Mucosa of descending colon (tissue), 3 donors: ENCODE measurements around the gene PCLAF. TPM values are rescaled to one million over a fixed set of nuclear protein-coding genes. Genes with fewer than 3 reads are reported as not detected.
"Not testable (repeated sequence)": the region's sequence is repeated elsewhere in the genome, so short reads cannot be mapped to it uniquely, and the experiment has no call there.

Experiments
- ATAC-seq: fragments of 200-7000 bp; cut with Tn5 transposase; one replicate; pipeline ENCODE4 v1.9.1; 2020; ENCODE audit warnings: mild to moderate bottlenecking, moderate library complexity
- DNase-seq, 3 donors: peaks; one replicate each; pipeline ENCODE4 v3.0.0-alpha.2; 2020
- H3K36me3 ChIP-seq: fragments of 200-600 bp; one replicate; pipeline ENCODE4 v1.8.0; 2021; ENCODE audit warnings: low read depth, mild to moderate bottlenecking
- H3K4me1 ChIP-seq: fragments of 200-600 bp; one replicate; pipeline ENCODE4 v1.8.0; 2021; ENCODE audit warnings: low read depth, mild to moderate bottlenecking
- H3K4me3 ChIP-seq: fragments of 200-600 bp; one replicate; pipeline ENCODE4 v1.8.0; 2021; ENCODE audit warnings: mild to moderate bottlenecking
- H3K9me3 ChIP-seq: fragments of 200-600 bp; one replicate; pipeline ENCODE4 v1.8.0; 2021; ENCODE audit warnings: mild to moderate bottlenecking
- intact Hi-C, 2 donors: fragments of 100-400 bp; cut with DNase I in 1 of 2; cut with micrococcal nuclease in 1 of 2; formaldehyde crosslinking; loops; one replicate each; pipeline versions ENCODE4 v1.11.0 to v1.11.1; 2022; cut with DNase I, micrococcal nuclease
- total RNA-seq, 3 donors: library from RNA; stranded (reverse); fragmentation: NEBNext Ultra II Directional in 2 of 3; extraction: Animal tissue kit (Norgen Biotek cat#: 25700) in 2 of 3; gene quantifications; one replicate each; pipeline versions ENCODE4 v1.2.1 to v1.2.4, GENCODE V29; 2021 to 2023
- TF ChIP-seq, protein P1 (sequence below): fragments of 200-600 bp; IDR thresholded peaks from one replicate; pipeline ENCODE4 v1.8.0; 2022; ENCODE audit warnings: antibody characterized with exemption, mild to moderate bottlenecking
- donor health status: DM: no; HTN: no; CAD: no; lungs with moderate emphysema.
- donor health status: DM: no; HTN: no; CAD: no.
- donor health status: DM: no; HTN: yes; CAD: no.

The PCLAF gene
- total RNA-seq, 3 donors from 2014 or later = 3.3 to 14.7 (median 4.4) TPM

DNA sequence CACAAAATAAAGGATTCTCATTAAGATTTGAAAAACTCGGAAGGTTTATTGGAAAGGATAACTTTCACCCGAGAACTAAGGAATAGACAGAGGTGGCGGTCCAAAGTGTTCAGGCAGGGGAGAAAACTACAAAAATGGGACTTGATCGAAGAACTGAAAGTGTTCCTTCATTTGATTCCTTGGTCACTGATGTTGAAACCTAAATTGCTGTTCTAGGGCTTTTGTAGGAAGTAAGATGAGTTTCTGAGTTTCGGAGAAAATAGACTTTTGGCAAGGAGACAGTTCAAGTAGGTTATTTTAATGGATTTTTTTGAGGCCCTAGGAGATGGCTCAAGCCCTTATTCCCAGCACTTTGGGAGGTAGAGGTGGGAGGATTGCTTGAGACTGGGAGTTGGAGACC is 7.8 kb upstream of the PCLAF start:
- Histone ChIP-seq H3K4me1 (peaks cover 7% of the 10 kb centered on the region), H3K4me3 (no peak overlapping the region), H3K9me3 (no peaks in the 10 kb centered on the region), H3K36me3 (no peaks in the 10 kb centered on the region)
- intact Hi-C loops = no loop called here
- no peak for DNase-seq
- no peak for ATAC-seq
- TF ChIP-seq, protein P1, sequence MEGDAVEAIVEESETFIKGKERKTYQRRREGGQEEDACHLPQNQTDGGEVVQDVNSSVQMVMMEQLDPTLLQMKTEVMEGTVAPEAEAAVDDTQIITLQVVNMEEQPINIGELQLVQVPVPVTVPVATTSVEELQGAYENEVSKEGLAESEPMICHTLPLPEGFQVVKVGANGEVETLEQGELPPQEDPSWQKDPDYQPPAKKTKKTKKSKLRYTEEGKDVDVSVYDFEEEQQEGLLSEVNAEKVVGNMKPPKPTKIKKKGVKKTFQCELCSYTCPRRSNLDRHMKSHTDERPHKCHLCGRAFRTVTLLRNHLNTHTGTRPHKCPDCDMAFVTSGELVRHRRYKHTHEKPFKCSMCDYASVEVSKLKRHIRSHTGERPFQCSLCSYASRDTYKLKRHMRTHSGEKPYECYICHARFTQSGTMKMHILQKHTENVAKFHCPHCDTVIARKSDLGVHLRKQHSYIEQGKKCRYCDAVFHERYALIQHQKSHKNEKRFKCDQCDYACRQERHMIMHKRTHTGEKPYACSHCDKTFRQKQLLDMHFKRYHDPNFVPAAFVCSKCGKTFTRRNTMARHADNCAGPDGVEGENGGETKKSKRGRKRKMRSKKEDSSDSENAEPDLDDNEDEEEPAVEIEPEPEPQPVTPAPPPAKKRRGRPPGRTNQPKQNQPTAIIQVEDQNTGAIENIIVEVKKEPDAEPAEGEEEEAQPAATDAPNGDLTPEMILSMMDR = no peak

DNA sequence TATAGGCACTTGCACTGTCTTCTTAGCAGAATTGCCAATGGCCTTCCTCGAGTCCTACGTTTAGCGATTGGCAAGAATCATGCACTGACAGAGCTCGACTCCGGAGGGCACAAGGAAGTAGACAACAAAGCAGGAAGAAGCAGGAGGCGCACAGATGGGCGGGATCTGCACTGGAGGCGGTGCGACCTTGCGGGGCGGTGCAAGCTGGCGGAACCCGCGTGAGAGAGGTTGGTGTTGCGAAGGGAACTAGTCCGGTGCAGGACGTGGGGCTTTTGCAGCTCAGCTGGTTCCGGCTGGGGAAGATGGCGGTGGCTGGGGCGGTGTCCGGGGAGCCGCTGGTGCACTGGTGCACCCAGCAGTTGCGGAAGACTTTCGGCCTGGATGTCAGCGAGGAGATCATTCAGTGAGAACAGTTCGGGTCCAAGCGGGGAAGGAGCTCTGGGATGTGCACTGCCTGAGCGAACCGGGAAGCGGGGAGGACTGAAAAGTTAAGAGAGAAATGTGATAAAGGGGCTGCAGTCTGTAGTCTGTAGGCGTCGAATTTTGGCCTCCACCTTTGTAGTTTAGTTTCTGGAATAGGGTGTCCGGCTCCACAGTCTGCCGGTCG is 6.4 kb upstream of the PCLAF start, which contains the start of gene TRIP4:
TSS of gene TRIP4 (plus strand) at position 275 of the 607 bp plus-strand sequence. CDS start at position 303, 28 bp downstream.
- peak; percentile 100 for ATAC-seq
- intact Hi-C loops = no loop called here
- peak; percentile 94 to 98 (median 97) for DNase-seq
- peaks cover 7% of the 10 kb centered on the region for H3K4me1 ChIP-seq
- no peaks in the 10 kb centered on the region for H3K36me3 ChIP-seq
- TF ChIP-seq, protein P1 = no peak
- H3K4me3 ChIP-seq = peak within 1 kb of the TSS; percentile 70
- no peaks in the 10 kb centered on the region for H3K9me3 ChIP-seq

DNA sequence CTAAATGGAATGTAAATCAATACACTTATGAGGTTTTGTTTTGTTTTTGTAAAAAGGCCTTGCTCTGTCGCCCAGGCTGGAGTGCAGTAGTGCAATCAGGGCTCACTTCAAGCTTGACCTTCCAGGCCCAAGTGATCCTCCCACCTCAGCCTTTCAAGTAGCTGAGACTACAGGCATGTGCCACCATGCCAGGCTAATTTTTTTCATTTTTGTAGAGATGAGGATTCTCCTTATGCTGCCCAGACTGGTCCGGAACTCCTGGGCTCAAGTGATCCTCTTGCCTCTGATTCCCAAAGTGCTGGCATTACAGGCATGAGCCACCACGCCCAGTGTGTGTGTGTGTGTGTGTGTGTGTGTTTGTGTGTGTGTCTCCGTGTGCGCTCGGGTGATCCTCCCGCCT is 5.0 kb upstream of the PCLAF start:
- Histone ChIP-seq H3K4me1 (peaks cover 7% of the 10 kb centered on the region), H3K36me3 (no peaks in the 10 kb centered on the region), H3K4me3 (no peak overlapping the region), H3K9me3 (no peaks in the 10 kb centered on the region)
- ATAC-seq (no peak), DNase-seq (peak in 1 of 3 donors; percentile 32)
- TF ChIP-seq, protein P1 = no peak
- intact Hi-C loops = no loop called here

DNA sequence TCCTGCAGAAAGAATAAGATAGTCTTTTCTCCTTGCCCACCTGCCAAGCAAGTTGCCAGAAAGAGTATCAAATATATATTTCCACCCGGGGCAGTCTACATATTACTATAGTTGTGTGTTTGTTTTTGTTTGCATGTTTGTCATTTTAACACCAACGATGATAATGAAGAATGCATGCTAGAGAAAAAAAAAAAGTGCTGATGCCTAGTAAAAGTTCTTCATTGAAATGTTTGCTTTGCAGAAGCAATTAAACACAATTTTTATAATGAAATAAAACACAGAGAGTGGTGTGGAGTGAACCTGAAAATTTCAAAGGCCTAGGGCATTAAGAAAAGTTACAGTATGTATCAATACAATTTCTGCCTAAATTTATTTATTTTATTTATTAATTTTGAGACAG is 2.5 kb upstream of the PCLAF start:
- no peaks in the 10 kb centered on the region for H3K36me3 ChIP-seq
- TF ChIP-seq, protein P1 = no peak
- no peaks in the 10 kb centered on the region for H3K9me3 ChIP-seq
- DNase-seq (no peak), ATAC-seq (no peak)
- H3K4me1 ChIP-seq = peaks cover 6% of the 10 kb centered on the region
- intact Hi-C loops = no loop called here
- H3K4me3 ChIP-seq = no peak overlapping the region

DNA sequence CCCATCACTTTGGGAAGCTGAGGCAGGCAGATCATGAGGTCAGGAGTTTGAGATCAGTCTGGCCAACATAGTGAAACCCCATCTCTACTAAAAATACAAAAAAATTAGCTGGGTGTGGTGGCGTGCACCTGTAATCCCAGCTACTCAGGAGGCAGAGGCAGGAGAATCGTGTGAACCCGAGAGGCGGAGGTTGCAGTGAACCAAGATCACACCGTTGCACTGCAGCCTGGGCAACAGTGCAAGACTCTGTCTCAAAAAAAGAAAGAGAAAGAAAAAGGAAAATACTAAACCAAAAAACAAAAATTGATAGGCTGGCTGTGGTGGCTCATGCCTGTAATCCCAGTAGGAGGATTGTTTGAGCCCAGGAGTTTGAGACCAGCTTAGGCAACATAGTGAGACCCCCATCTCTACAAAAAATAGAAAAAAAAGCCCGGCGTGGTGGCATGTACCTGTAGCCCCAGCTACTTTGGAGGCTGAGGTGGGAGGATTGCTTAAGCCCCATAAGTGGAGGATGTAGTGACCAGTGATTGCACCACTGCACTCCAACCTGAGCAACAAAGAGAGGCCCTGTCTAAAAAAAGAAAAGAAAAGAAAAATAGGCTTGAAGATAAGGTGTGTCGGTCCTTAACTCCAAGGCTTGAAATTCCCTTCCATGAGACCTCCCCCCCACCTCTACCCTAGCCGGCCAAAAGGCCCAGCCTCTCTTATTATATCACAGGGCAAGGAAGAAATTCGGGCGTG is 941 bp downstream of the PCLAF start:
- DNase-seq, H3K36me3 ChIP-seq, H3K4me1 ChIP-seq, H3K4me3 ChIP-seq, H3K9me3 ChIP-seq, intact Hi-C loops, ATAC-seq: not testable (repeated sequence)

DNA sequence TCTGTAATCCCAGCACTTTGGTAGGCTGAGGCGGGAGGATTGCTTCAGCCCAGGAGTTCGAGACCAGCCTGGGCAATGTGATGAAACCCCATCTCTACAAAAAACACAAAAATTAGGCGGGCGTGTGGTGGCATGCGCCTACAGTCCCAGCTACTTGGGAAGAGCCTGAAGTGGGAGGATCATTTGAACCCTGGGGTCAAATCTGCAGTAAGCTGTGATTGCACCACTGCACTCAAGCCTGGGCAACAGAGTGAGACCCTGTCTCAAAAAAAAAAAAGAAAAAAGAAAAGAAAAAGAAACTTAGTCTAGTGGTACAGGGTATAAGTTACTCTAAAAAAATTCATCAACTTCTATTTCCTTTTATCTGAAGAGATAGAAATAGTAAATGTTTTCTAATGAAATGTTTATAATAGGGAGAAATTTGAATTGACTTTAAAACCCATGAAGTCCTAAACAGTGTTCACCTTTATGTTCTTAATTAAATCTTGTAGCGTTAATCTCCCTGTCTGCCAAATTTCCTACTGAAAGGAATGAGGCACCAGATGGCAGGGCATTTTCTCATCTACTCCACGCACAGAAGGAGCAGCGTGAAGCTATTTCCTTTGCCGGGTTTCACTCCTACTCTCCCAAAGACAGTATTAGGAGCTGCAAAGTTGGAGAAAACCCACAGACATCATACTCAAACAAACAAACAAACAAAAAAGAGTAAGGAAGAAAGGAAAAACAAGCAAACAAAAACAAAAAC is 1.9 kb downstream of the PCLAF start:
- Histone ChIP-seq H3K9me3 (no peaks in the 10 kb centered on the region), H3K4me3 (no peak overlapping the region), H3K36me3 (no peaks in the 10 kb centered on the region), H3K4me1 (no peaks in the 10 kb centered on the region)
- TF ChIP-seq, protein P1 = no peak
- ATAC-seq = no peak
- no peak for DNase-seq
- intact Hi-C loops = no loop called here
